GM21447 (cell line): ENCODE data around the gene KHDRBS1.
"Not testable (repeated sequence)": the region's sequence is repeated elsewhere in the genome, so short reads cannot be mapped to it uniquely, and the experiment has no call there.

Experiments
- ATAC-seq: cut with Tn5 transposase; IDR thresholded peaks from one replicate; pipeline ENCODE4 v1.9.1; 2021; ENCODE audit not compliant: unreplicated experiment

Gene KHDRBS1

GRCh38 chr1:32012709-32013385 lies 821 bp upstream of the KHDRBS1 start:
- ATAC-seq = peak; percentile 2

GRCh38 chr1:32014199-32014947 lies 705 bp downstream of the KHDRBS1 start:
- peak; percentile 19 for ATAC-seq

- ATAC-seq = no peak
Observed at GRCh38 chr1:32014948-32015273, 1.2 kb downstream of the KHDRBS1 start.

DNA sequence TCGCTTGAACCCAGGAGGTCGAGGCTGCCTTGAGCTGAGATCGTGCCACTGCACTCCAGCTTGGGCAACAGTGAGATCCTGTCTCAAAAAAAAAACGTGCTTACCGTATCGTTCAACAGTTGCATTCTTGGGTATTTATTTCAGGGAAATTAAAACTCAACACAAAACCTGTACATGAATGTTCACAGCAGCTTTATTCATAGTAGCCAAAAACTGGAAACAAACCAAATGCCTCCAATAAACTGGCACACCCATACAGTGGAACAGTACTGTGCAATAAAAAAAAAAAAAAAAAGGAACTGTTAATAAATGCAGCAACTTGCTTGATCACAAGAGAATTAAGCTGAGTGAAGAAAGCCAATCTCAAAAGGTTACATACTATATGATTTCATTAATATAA lies 6.7 kb downstream of the KHDRBS1 start:
- ATAC-seq = no peak

GRCh38 chr1:32021574-32022018 lies 7.9 kb downstream of the KHDRBS1 start:
- not testable (repeated sequence) for ATAC-seq

DNA sequence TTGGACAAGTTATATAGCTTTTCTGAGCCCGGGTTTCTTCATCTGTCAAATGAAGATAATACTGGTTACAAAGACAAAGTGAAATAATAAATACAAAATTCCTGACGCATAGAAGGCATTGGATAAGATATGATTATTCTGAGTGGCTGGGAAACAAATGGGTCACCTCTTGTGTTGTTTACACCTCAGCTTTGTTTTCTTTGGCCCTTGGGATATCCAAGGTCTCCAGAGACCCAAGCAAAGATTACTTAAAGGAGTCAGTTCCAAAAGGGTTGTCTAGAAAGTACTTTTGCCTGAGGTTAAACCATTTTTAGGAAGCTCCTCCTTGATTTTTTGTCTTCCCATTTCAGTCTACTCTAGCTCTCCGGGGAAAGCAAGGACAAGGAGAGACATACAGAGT lies 9.7 kb downstream of the KHDRBS1 start:
- ATAC-seq = no peak

- ATAC-seq = no peak
Observed at GRCh38 chr1:32025515-32025914, 11.8 kb downstream of the KHDRBS1 start.

DNA sequence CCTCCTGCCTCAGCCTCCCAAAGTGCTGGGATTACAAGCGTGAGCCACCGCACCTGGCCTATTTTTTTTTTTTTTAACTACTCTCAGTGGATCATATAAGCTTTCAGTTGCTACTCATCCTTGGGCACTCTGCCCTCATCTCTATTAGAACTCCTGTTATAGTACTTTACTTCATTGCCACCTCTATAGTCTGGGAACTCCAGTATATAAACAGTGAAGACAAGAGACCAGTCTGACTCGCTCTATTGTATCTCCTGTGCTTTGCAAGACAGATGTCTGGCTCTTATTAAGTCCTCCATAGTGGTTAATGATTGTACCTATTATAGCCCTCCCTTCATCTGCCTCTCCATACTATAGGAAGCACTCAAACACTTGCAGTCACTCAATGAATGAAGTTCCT lies 15.1 kb downstream of the KHDRBS1 start:
- ATAC-seq = no peak

- no peak for ATAC-seq
Observed at GRCh38 chr1:32031578-32032274, 18.1 kb downstream of the KHDRBS1 start.

DNA sequence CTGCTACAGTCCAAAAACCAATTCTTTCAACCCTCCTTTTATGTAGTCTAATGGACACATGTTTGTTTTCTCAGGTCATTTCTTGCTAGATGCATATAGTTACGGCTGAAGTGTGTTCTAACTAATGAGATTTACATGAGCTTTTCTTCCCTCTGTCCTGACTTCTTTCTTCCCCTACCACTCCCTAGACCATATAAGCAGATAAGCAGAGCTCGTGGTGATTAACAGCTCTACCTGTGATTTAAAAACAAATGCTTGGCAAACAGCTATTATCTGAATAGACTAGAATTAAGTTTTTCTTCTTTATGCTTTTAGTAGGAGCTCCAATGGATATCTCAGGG lies 18.6 kb downstream of the KHDRBS1 start:
- ATAC-seq = no peak

- ATAC-seq = no peak
Observed at GRCh38 chr1:32035119-32035518, 21.5 kb downstream of the KHDRBS1 start.

- no peak for ATAC-seq
Observed at GRCh38 chr1:32040711-32041110, 27.0 kb downstream of the KHDRBS1 start.

- no peak for ATAC-seq
Observed at GRCh38 chr1:32042330-32042729, 28.7 kb downstream of the KHDRBS1 start.

DNA sequence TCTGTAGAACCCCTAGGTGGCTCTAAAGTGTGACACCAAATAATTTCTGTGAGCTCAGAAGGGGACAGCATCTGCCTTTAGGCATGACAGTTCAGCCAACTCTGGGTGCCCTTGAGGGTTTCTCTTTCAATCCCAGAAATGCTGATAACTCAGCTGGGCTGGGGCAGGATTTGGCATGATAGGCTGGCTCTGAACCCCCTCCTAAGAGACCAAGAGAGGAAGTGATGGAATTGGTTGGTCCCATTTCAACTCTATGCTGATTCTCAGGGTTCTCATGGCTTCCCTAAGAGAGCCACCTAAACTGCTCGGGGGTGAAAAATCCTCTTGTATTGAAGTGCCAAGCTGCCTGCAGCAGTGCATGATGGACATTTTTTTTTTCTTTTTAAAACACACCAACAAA lies 30.6 kb downstream of the KHDRBS1 start:
- ATAC-seq = no peak

DNA sequence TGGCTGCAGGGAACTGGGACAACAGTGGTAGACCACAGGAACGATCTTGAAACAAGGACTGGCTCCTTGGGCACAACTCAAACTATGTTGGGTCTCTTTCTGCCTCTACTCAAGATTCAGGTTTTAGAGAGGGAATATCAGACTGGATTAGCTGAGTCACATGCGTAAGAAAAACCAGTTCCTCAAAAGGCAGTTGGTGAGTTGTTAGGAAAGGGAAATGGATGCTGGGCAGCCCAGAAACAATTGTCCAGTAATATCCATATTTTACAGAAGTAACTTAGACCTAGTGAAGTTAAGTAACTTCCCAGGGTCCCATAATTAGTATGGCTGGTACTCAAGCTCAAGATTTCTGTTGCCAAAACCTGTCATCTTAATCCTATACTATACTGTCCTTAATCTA lies 32.1 kb downstream of the KHDRBS1 start:
- no peak for ATAC-seq

DNA sequence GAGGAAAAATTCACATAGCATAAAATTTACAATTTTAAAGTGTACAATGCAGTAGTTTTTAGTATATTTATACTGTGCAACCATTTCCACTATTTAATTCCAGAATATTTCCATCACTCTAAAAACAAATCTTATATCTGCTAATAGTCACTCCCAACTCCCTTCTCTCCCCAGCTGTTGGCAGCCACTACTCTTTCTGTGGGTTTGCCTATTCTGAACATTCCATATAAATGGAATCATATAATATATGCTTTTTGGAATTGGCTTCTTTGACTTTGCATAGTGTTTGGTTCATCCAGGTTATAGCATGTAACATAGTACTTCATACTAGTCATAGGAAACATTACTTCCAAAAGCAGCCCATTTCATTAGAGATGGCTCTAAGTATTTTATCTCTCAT lies 34.0 kb downstream of the KHDRBS1 start:
- ATAC-seq = no peak

- no peak for ATAC-seq
Observed at GRCh38 chr1:32048440-32048839, 34.8 kb downstream of the KHDRBS1 start.

GRCh38 chr1:32051706-32052105 lies 38.0 kb downstream of the KHDRBS1 start:
- no peak for ATAC-seq

- ATAC-seq = no peak
Observed at GRCh38 chr1:32052887-32053286, 39.2 kb downstream of the KHDRBS1 start.

DNA sequence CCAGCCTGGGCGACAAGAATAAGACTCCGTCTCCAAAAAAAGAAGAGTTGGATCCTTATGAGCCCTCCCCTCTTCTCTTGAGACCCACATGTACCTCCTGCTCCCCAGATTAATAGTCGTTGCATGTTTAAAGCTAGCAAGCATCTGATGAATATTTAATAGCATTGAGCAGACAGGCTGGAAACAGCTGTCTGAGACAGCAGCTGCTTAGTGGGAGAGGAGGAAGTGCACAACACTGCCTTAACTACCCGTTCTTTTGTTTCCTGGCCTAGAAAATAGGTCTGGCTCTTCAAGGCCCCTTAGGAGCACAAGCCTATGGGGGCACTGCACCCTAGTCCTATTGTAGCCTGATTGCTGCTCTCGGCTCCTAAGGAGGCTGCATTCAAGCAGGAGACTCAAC lies 41.7 kb downstream of the KHDRBS1 start:
- ATAC-seq = no peak

DNA sequence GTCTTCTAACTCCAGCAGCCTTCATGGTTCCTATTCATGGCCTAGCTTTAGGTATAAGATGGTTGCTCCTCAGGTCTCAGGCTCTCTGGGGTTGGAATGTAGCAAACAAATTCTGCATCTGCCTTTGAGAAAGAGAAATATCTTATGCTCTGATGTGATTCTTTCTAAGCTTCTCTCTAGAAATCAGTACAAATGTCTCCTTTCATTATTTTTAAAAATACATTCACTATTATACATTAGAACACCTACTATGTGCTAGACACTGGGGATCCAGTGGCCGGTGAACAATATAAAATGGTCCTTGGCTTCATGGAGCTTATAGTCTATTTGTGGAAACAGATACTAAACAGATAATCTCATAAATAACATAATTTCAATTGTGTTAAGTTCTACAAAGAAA lies 42.9 kb downstream of the KHDRBS1 start:
- ATAC-seq = no peak

DNA sequence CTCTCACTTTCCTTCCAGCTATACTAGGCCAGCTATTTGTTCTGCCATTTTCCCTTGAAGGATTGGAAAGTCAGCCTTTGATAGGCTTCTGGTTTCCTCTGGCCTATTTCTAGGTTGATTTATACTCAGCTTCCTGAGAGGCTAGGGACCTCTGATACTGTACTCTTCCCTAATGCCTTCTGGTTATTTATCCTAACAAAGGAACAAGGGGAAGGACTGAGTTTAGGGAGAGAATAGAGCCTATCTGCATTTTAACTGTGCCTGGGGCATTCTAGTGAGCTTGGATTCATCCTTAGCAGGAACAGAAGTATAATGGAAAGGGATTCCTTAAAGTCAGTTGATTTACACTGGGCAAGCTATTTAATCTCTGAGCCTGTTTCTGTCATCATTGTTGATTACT lies 47.2 kb downstream of the KHDRBS1 start:
- no peak for ATAC-seq
